PFSK-1 (cell line): ENCODE results near the gene SPTBN1.

ENCODE experiments used
- POLR2AphosphoS5 ChIP-seq: IDR thresholded peaks from 2 replicates; pipeline ENCODE4 v1.6.1; 2012; ENCODE audit warnings: low read depth, mild to moderate bottlenecking, control low read depth, low read length, moderate library complexity
- SIN3A ChIP-seq: IDR thresholded peaks from 2 replicates; pipeline ENCODE4 v1.6.1; 2012; ENCODE audit warnings: mild to moderate bottlenecking, low read length, moderate library complexity, borderline replicate concordance; ENCODE audit not compliant: insufficient read depth
- TAF1 ChIP-seq: IDR thresholded peaks from 2 replicates; pipeline ENCODE4 v1.6.1; 2012; ENCODE audit warnings: low read length, control low read depth, borderline replicate concordance; ENCODE audit not compliant: insufficient read depth
- TF ChIP-seq, protein P1 (sequence below), 2 experiments: IDR thresholded peaks; 2 replicates each; pipeline versions ENCODE4 v1.6.1 to v1.8.0; 2011 to 2012; ENCODE audit warnings: low read depth in 2 of 2, low read length in 2 of 2, control low read depth in 1 of 2, inconsistent platforms in 1 of 2, mild to moderate bottlenecking in 1 of 2, moderate library complexity in 1 of 2; ENCODE audit not compliant: insufficient read depth in 1 of 2

DNA sequence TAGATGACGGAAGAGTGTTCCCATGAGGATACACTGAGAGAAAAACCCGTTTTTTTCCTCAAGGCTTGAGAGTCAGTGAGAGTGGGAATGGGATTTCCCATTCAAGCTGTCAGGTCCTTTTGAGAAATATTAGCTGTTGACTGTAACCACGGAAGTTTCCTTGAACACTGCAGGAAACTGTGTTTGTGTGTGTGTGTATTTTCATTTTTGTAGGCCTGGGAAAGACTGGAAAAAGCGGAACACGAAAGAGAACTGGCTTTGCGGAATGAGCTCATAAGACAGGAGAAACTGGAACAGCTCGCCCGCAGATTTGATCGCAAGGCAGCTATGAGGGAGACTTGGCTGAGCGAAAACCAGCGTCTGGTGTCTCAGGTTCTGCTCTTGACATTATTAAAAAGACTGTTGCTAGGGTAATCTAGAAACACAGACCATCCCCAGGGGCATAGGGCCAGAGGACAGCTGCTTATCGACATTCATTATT lies 168.5 kb downstream of the SPTBN1 start:
- TF ChIP-seq POLR2AphosphoS5 (no peak), SIN3A (no peak), TAF1 (no peak)
- TF ChIP-seq, protein P1, sequence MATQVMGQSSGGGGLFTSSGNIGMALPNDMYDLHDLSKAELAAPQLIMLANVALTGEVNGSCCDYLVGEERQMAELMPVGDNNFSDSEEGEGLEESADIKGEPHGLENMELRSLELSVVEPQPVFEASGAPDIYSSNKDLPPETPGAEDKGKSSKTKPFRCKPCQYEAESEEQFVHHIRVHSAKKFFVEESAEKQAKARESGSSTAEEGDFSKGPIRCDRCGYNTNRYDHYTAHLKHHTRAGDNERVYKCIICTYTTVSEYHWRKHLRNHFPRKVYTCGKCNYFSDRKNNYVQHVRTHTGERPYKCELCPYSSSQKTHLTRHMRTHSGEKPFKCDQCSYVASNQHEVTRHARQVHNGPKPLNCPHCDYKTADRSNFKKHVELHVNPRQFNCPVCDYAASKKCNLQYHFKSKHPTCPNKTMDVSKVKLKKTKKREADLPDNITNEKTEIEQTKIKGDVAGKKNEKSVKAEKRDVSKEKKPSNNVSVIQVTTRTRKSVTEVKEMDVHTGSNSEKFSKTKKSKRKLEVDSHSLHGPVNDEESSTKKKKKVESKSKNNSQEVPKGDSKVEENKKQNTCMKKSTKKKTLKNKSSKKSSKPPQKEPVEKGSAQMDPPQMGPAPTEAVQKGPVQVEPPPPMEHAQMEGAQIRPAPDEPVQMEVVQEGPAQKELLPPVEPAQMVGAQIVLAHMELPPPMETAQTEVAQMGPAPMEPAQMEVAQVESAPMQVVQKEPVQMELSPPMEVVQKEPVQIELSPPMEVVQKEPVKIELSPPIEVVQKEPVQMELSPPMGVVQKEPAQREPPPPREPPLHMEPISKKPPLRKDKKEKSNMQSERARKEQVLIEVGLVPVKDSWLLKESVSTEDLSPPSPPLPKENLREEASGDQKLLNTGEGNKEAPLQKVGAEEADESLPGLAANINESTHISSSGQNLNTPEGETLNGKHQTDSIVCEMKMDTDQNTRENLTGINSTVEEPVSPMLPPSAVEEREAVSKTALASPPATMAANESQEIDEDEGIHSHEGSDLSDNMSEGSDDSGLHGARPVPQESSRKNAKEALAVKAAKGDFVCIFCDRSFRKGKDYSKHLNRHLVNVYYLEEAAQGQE (IDR thresholded peaks at IDR 0.05; ENCODE audit: insufficient read depth in 1 of 2, low read depth in 2 of 2, low read length in 2 of 2): no peak
